MM.1S (cell line): Measurements from ENCODE around the gene KCTD15.

Source experiments
- CTCF ChIP-seq: fragments of 300-600 bp; sonication (generic); IDR thresholded peaks from 2 replicates; pipeline ENCODE4 v1.5.1; 2016; ENCODE audit warnings: antibody characterized with exemption, low read length, mixed read lengths
- EZH2 ChIP-seq: fragments of 300-600 bp; sonication (generic); optimal IDR thresholded peaks from 2 replicates; pipeline ENCODE3; 2017; ENCODE audit warnings: low read depth, mild to moderate bottlenecking, antibody characterized with exemption, low read length, mixed read lengths

DNA sequence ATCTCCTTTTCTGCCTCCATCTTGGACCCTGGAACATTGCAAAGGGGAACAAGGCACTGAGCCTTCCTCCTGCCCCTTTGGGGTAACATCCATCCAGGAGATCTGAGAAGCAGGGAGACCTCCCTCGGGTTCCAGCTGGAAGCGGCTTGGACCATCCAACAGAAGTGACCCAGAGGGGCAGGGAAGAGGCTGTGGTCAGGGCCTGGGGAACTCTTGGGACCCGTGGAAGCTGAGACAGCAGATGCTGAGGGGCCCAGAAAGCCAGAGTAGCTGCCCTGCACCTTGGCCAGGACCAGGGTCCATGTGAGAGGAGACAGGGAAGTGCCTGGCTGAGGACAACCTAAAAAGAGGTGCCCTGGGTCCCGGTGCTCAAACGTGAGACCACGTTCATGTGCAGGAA, 21.9 kb upstream of the KCTD15 start:
- TF ChIP-seq EZH2 (no peak), CTCF (no peak)
